GM12878 (cell line): ENCODE measurements around the gene HRG. TPM values are rescaled to one million over a fixed set of nuclear protein-coding genes. Genes with fewer than 3 reads are reported as not detected.

ENCODE experiments used
- BCL11A ChIP-seq: IDR thresholded peaks from 2 replicates; pipeline ENCODE4 v1.6.1; 2011; ENCODE audit warnings: low read depth, low read length
- BHLHE40 ChIP-seq, 2 experiments: fragments of 450-650 bp in 1 of 2; IDR thresholded peaks; 2 replicates each; pipeline ENCODE4 v1.6.1; 2011 to 2017; ENCODE audit warnings: low read depth in 2 of 2, borderline replicate concordance in 1 of 2, improper control_type of control experiment in 1 of 2, low read length in 1 of 2, mild to moderate bottlenecking in 1 of 2
- ESRRA ChIP-seq: IDR thresholded peaks from 2 replicates; pipeline ENCODE4 v1.6.1; 2012; ENCODE audit warnings: mild to moderate bottlenecking, low read length, improper control_type of control experiment
- IKZF1 ChIP-seq: fragments of 450-650 bp; conservative IDR thresholded peaks from 2 replicates; pipeline ENCODE4 v1.6.1; 2017; ENCODE audit warnings: antibody characterized with exemption, mild to moderate bottlenecking
- IKZF2 ChIP-seq, 2 experiments: fragments of 450-650 bp; IDR thresholded peaks; 2 replicates each; pipeline ENCODE4 v1.6.1; 2017; ENCODE audit warnings: mild to moderate bottlenecking in 2 of 2, moderate library complexity in 2 of 2
- MEF2B ChIP-seq: fragments of 450-650 bp; IDR thresholded peaks from 2 replicates; pipeline ENCODE4 v1.6.1; 2018; ENCODE audit warnings: mild to moderate bottlenecking, moderate library complexity; ENCODE audit not compliant: partially characterized antibody, poor library complexity, severe bottlenecking
- NBN ChIP-seq: fragments of 450-650 bp; IDR thresholded peaks from 2 replicates; pipeline ENCODE4 v1.6.1; 2016
- NR2C1 ChIP-seq: fragments of 450-650 bp; IDR thresholded peaks from 2 replicates; pipeline ENCODE4 v1.6.1; 2017; ENCODE audit warnings: antibody characterized with exemption, mild to moderate bottlenecking, moderate library complexity
- RAD21 ChIP-seq: IDR thresholded peaks from 2 replicates; pipeline ENCODE4 v1.6.1; 2011; ENCODE audit warnings: mild to moderate bottlenecking, low read depth, low read length, moderate library complexity; ENCODE audit not compliant: insufficient read depth
- YY1 ChIP-seq: IDR thresholded peaks from 2 replicates; pipeline ENCODE4 v1.6.1; 2011; ENCODE audit warnings: low read depth, mild to moderate bottlenecking, low read length
- ZNF207 ChIP-seq: fragments of 450-650 bp; IDR thresholded peaks from 2 replicates; pipeline ENCODE4 v1.6.1; 2014; ENCODE audit warnings: antibody characterized with exemption, mild to moderate bottlenecking, borderline replicate concordance
- ZNF24 ChIP-seq: fragments of 450-650 bp; IDR thresholded peaks from 2 replicates; pipeline ENCODE4 v1.6.1; 2017; ENCODE audit warnings: antibody characterized with exemption, mild to moderate bottlenecking
- polyA plus RNA-seq, 11 experiments: library from polyadenylated mRNA; depleted of rRNA in 4 of 11; unstranded in 6 of 11; stranded (reverse) in 5 of 11; fragments of >200 nt; fragmentation: Nextera tagmentation in 4 of 11; fragmentation: Illumina TruSeq in 1 of 11; extraction: Ambion mirVana in 4 of 11; extraction: Trizol in 1 of 11; gene quantifications; 1 replicate in 1 of 11; 2 replicates in 10 of 11; pipeline versions ENCODE4 v1.2.1 to v1.2.3, GENCODE V29; 2011 to 2016; ENCODE audit warnings: inconsistent platforms in 2 of 11, missing spikeins in 2 of 11, low read depth in 1 of 11
- total RNA-seq, 4 experiments: library from RNA; depleted of rRNA in 3 of 4; stranded (reverse); fragments of >200 nt in 3 of 4; fragmentation: Illumina TruSeq in 1 of 4; extraction: Trizol in 1 of 4; gene quantifications; 2 replicates each; pipeline versions ENCODE4 v1.2.1 to v1.2.3, GENCODE V29; 2013 to 2021
- TF ChIP-seq, protein P1 (sequence below), 3 experiments: IDR thresholded peaks in 2 of 3; conservative IDR thresholded peaks in 1 of 3; 2 replicates each; pipeline ENCODE4 v1.5.1; 2011; ENCODE audit warnings: low read depth in 3 of 3, low read length in 3 of 3, mild to moderate bottlenecking in 3 of 3, control low read depth in 2 of 3, moderate library complexity in 2 of 3, inconsistent platforms in 1 of 3, mixed read lengths in 1 of 3; ENCODE audit not compliant: control insufficient read depth in 2 of 3, insufficient read depth in 1 of 3; ENCODE audit errors: extremely low read depth in 1 of 3

The HRG gene
- total and polyA plus RNA-seq, 10 of the 15 experiments (the other 5 are each of a cell fraction or from before 2014, with no cell fraction given) = 0.21 TPM; not detected in 9

GRCh38 chr3:186617036-186617946 is 48.5 kb upstream of the HRG start (continued):
- TF ChIP-seq ESRRA (no peak), BCL11A (no peak), IKZF1 (peak; percentile 37; the same call in 1 of the 2 replicates), NBN (no peak), ZNF24 (0 out of 2 replicates have a peak, but pooled peaks have one; percentile 24), NR2C1 (no peak), MEF2B (no peak), BHLHE40 (IDR thresholded peaks at IDR 0.05; ENCODE audit: borderline replicate concordance in 1 of 2, low read depth in 2 of 2, low read length in 1 of 2) (peak; percentile 52 to 53; a peak in 1 of 4 replicates), RAD21 (peak; percentile 77), ZNF207 (no peak), YY1 (peak; percentile 89), IKZF2 (IDR thresholded peaks at IDR 0.05) (peak in 1 of 2 experiments; percentile 30; a peak in 1 of 4 replicates)
- TF ChIP-seq, protein P1, sequence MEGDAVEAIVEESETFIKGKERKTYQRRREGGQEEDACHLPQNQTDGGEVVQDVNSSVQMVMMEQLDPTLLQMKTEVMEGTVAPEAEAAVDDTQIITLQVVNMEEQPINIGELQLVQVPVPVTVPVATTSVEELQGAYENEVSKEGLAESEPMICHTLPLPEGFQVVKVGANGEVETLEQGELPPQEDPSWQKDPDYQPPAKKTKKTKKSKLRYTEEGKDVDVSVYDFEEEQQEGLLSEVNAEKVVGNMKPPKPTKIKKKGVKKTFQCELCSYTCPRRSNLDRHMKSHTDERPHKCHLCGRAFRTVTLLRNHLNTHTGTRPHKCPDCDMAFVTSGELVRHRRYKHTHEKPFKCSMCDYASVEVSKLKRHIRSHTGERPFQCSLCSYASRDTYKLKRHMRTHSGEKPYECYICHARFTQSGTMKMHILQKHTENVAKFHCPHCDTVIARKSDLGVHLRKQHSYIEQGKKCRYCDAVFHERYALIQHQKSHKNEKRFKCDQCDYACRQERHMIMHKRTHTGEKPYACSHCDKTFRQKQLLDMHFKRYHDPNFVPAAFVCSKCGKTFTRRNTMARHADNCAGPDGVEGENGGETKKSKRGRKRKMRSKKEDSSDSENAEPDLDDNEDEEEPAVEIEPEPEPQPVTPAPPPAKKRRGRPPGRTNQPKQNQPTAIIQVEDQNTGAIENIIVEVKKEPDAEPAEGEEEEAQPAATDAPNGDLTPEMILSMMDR (IDR thresholded peaks at IDR 0.05 in 2 of 3, conservative IDR thresholded peaks at IDR 0.05 in 1 of 3; ENCODE audit: control insufficient read depth in 2 of 3, extremely low read depth in 1 of 3, insufficient read depth in 1 of 3, low read depth in 3 of 3, low read length in 3 of 3) = peak; percentile 94 to 97 (median 96)
